OCI-LY7 (cell line): Measurements from ENCODE around the gene GPR183. TPM values are rescaled to one million over a fixed set of nuclear protein-coding genes. Genes with fewer than 3 reads are reported as not detected.

Experiments
- BruUV-seq: library from RNA; stranded (reverse); fragments of 400-500 nt; replicated peaks from 2 replicates; lab custom pipeline; 2021; lab: Mats Ljungman, UMichigan
- CTCF ChIA-PET: fragments of 300-600 bp; sonication (Branson Sonifier 250); formaldehyde crosslinking; loops from one replicate; lab custom pipeline; 2022; ENCODE audit warnings: antibody characterized with exemption; ENCODE audit not compliant: unreplicated experiment; lab: Charles Lee
- POLR2A ChIA-PET: fragments of 300-600 bp; sonication (Branson Sonifier 250); formaldehyde crosslinking; loops from one replicate; lab custom pipeline; 2022; ENCODE audit warnings: antibody characterized with exemption; lab: Charles Lee
- DNase-seq: peaks from one replicate; pipeline ENCODE4 v3.0.0-alpha.2; 2015; ENCODE audit warnings: low spot score
- H2AFZ ChIP-seq: fragments of 200-600 bp; sonication (generic), shearing (Covaris generic); 2 replicates; pipeline ENCODE4 v1.6.1; 2014; ENCODE audit warnings: mild to moderate bottlenecking, antibody characterized with exemption, low read length, moderate library complexity
- H3K27ac ChIP-seq: fragments of 200-600 bp; sonication (generic); 2 replicates; pipeline ENCODE4 v1.5.1; 2014; ENCODE audit warnings: mixed run types, low read depth, mild to moderate bottlenecking, moderate library complexity, low read length, inconsistent platforms; ENCODE audit not compliant: poor library complexity, severe bottlenecking
- H3K36me3 ChIP-seq: fragments of 200-600 bp; sonication (generic); 2 replicates; pipeline ENCODE4 v1.6.1; 2014; ENCODE audit warnings: mild to moderate bottlenecking, antibody characterized with exemption, low read length, moderate library complexity, mixed read lengths; ENCODE audit not compliant: insufficient read depth
- H3K4me1 ChIP-seq: fragments of 200-600 bp; sonication (generic); 2 replicates; pipeline ENCODE4 v1.5.1; 2014; ENCODE audit warnings: mild to moderate bottlenecking, low read length; ENCODE audit not compliant: insufficient read depth, poor library complexity, severe bottlenecking
- H3K4me2 ChIP-seq: fragments of 200-600 bp; sonication (generic); 2 replicates; pipeline ENCODE4 v1.6.1; 2014; ENCODE audit warnings: mild to moderate bottlenecking, low read length
- H3K4me3 ChIP-seq: fragments of 200-600 bp; sonication (generic); 2 replicates; pipeline ENCODE4 v1.5.1; 2014; ENCODE audit warnings: mild to moderate bottlenecking, low read depth, low read length; ENCODE audit not compliant: poor library complexity, severe bottlenecking
- H3K79me2 ChIP-seq: fragments of 200-600 bp; sonication (generic); 2 replicates; pipeline ENCODE4 v1.6.1; 2016; ENCODE audit warnings: low read depth, mild to moderate bottlenecking, low read length, moderate library complexity, mixed read lengths; ENCODE audit not compliant: insufficient read depth
- H3K9me2 ChIP-seq: fragments of 200-600 bp; sonication (generic); 2 replicates; pipeline ENCODE4 v1.6.1; 2016; ENCODE audit warnings: mild to moderate bottlenecking, low read length, mixed read lengths; ENCODE audit not compliant: insufficient read depth
- H3K9me3 ChIP-seq: fragments of 200-600 bp; sonication (generic); 2 replicates; pipeline ENCODE4 v1.6.1; 2014; ENCODE audit warnings: mild to moderate bottlenecking, mixed run types, low read length, mixed read lengths
- H4K20me1 ChIP-seq: fragments of 200-600 bp; sonication (generic); 2 replicates; pipeline ENCODE4 v1.6.1; 2014; ENCODE audit warnings: mild to moderate bottlenecking, antibody characterized with exemption, low read length, moderate library complexity, mixed read lengths; ENCODE audit not compliant: insufficient read depth
- CTCF ChIP-seq: fragments of 200-600 bp; sonication (generic); conservative IDR thresholded peaks from 2 replicates; pipeline ENCODE4 v1.5.1; 2014; ENCODE audit warnings: mild to moderate bottlenecking, antibody characterized with exemption, low read length, moderate library complexity, mixed read lengths
- EZH2phosphoT487 ChIP-seq: fragments of 200-600 bp; sonication (generic); IDR thresholded peaks from 2 replicates; pipeline ENCODE4 v1.6.1; 2018; ENCODE audit warnings: low read depth, borderline replicate concordance, mild to moderate bottlenecking, mixed run types, antibody characterized with exemption, low read length, moderate library complexity, mixed read lengths
- intact Hi-C: fragments of 100-400 bp; cut with micrococcal nuclease; formaldehyde crosslinking; loops from one replicate; pipeline ENCODE4 v1.10.0; 2022; ENCODE audit not compliant: unreplicated experiment
- total RNA-seq, 2 experiments: library from RNA; depleted of rRNA in 1 of 2; stranded (reverse); fragments of >200 nt in 1 of 2; shearing (Covaris generic) in 1 of 2; gene quantifications; 2 replicates each; pipeline ENCODE4 v1.2.3, GENCODE V29; 2014 to 2022

The GPR183 gene
- total RNA-seq, 2 experiments from 2014 or later, result not detected

DNA sequence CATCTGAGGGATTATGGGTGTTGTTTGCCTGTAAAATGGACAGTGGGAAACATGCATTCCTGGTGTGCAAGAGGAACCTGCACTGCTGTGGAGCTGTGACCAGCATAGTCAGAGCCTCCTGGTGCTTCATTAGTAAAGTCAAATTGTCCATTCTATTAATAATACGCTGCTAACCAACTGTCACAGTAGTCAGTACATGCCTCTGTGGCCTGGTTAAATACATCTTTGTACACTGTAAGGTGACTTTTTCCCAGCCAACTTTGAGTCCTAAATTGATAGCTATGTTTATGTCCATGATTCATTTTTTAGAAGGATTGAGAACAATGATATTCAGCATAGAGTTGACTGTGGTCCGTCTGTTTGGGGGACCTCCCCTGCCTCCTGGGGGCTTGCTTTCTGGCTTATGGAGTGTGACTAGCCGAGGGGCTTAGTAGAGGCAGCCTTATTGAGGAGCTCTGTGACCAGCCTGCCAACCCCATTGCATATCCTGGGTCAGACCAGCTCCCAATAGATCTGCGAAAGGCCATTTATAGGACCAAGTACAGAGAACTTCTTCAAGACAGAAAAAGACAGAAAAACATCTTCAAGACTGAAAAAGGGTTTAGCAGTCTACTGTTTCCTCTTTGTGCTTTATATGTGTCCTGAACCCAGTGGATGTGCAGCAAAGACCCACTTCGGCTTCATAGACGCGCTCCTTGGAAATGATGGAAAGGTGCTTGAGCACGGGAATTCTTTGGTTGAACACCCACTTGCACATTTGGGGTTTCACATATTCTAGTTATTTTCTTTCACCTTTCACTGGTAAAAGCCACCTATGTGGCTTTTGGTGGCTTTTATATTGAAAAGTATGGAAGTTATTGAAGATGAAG lies 4.3 kb downstream of the GPR183 start:
- ChIA-PET CTCF (interaction anchor here (0.6 kb wide), 1 partner anchor 257 kb away, joined by 8 read pairs; no protein-coding TSS in a partner anchor), POLR2A (interaction anchor here (1.6 kb wide), 1 partner anchor 28 kb away, joined by 7 read pairs; no protein-coding TSS in a partner anchor)
- Histone ChIP-seq H3K79me2 (no peaks in the 10 kb centered on the region), H3K9me3 (no peaks in the 10 kb centered on the region), H3K4me3 (no peak overlapping the region), H3K36me3 (no peaks in the 10 kb centered on the region; the same call in 1 of the 2 replicates), H3K4me1 (peaks cover 22% of the 10 kb centered on the region), H2AFZ (no peak overlapping the region), H3K9me2 (no peaks in the 10 kb centered on the region), H3K4me2 (peak overlapping the region; percentile 63; the same call in 1 of the 2 replicates), H3K27ac (no peak overlapping the region), H4K20me1 (peaks cover 6% of the 10 kb centered on the region; the same call in 1 of the 2 replicates)
- DNase-seq, result no peak
- TF ChIP-seq EZH2phosphoT487 (no peak), CTCF (no peak)
- BruUV-seq, result no TSS peak
- intact Hi-C loops, result no loop called here

DNA sequence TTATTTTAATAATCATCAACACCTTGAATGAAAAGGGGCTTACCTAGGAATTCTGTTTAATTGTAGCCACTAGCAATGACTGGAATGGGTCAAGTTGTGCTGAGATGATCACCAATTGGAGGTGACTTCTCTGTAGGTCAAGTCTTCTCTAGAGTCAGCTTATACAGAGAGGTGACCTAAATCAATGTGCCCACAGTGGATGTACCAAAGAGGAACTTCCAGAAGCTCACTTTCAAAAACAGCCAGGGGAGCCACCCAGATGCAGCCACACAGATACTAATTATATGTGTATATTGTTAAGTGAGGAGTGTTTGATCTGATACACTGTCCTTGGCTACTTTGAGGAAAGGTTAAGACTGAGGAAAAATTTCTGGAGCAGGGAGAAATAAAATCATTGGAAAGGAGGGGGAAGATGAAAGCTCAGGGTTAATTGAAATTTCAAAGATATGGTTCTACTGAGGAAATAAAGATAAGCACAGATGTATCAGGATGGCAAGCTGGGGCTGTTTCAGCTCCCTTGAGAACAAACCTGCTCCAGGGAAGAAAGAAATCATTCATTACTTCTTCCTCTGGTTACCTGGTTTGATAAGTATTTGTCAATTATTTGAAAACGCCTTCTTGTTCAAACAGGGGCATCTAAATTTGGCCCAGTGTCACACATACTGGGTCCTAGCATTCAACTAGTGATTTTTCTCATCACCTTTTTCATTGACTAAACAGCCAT lies 5.1 kb downstream of the GPR183 start:
- Histone ChIP-seq H3K27ac (no peak overlapping the region), H3K79me2 (no peaks in the 10 kb centered on the region), H2AFZ (no peak overlapping the region), H4K20me1 (peaks cover 6% of the 10 kb centered on the region; the same call in 1 of the 2 replicates), H3K4me2 (peak overlapping the region; percentile 63; the same call in 1 of the 2 replicates), H3K9me3 (no peaks in the 10 kb centered on the region), H3K4me3 (no peak overlapping the region), H3K9me2 (no peaks in the 10 kb centered on the region), H3K4me1 (peaks cover 24% of the 10 kb centered on the region), H3K36me3 (no peaks in the 10 kb centered on the region)
- intact Hi-C loops, result no loop called here
- no TSS peak for BruUV-seq
- ChIA-PET CTCF (interaction anchor here (0.6 kb wide), 1 partner anchor 258 kb away, joined by 8 read pairs; no protein-coding TSS in a partner anchor), POLR2A (interaction anchor here (1.6 kb wide), 1 partner anchor 27 kb away, joined by 7 read pairs; no protein-coding TSS in a partner anchor)
- DNase-seq, result no peak
- no peak for TF ChIP-seq EZH2phosphoT487
- TF ChIP-seq CTCF, result no peak
